ENCODE results near the gene GCC2. TPM values are rescaled to one million over a fixed set of nuclear protein-coding genes. Genes with fewer than 3 reads are reported as not detected.

GCC2 gene
- total and polyA plus RNA-seq, 2 experiments from 2014 or later = 43.4 to 172 TPM

DNA sequence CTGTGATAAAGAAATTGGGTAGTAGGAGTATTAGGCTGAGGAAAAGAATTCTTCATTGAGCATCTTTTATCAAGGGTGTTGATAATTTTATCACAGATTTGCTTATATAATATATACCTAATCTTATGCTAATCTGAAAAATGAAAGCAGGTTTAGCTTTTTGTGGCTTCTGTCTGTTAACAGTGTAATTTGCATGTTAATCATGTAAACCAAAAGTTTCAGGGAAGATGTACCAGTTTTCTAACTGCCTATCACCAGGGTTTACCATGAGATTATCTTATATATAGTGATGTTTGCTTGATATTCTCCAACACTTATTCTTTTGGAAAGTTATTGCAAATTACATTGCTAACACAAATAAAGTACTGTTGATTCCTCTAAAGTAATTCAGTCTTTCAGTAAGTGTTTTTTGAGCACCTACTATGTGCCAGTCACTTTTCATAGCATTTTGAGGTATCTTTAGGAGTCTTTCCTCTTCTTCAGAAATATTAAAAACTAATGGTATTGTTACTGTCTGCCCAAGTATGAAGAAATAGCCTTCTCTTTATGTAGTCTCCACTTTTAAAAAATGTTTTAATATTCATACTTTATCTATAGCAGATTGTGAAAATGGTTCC is 41.6 kb downstream of the GCC2 start:
- no peak overlapping the region for H3K4me3 ChIP-seq
- H3K9me3 Mint-ChIP-seq = no peaks in the 10 kb centered on the region
- no peaks in the 10 kb centered on the region for H3F3A ChIP-seq (replicated peaks; ENCODE audit: low read depth)
- H3K9me2 ChIP-seq (ENCODE audit: insufficient read depth) = no peaks in the 10 kb centered on the region
- no peaks in the 10 kb centered on the region for H3K27me3 Mint-ChIP-seq (ENCODE audit: insufficient read depth, low read depth, poor library complexity)
- TF ChIP-seq, protein P1, sequence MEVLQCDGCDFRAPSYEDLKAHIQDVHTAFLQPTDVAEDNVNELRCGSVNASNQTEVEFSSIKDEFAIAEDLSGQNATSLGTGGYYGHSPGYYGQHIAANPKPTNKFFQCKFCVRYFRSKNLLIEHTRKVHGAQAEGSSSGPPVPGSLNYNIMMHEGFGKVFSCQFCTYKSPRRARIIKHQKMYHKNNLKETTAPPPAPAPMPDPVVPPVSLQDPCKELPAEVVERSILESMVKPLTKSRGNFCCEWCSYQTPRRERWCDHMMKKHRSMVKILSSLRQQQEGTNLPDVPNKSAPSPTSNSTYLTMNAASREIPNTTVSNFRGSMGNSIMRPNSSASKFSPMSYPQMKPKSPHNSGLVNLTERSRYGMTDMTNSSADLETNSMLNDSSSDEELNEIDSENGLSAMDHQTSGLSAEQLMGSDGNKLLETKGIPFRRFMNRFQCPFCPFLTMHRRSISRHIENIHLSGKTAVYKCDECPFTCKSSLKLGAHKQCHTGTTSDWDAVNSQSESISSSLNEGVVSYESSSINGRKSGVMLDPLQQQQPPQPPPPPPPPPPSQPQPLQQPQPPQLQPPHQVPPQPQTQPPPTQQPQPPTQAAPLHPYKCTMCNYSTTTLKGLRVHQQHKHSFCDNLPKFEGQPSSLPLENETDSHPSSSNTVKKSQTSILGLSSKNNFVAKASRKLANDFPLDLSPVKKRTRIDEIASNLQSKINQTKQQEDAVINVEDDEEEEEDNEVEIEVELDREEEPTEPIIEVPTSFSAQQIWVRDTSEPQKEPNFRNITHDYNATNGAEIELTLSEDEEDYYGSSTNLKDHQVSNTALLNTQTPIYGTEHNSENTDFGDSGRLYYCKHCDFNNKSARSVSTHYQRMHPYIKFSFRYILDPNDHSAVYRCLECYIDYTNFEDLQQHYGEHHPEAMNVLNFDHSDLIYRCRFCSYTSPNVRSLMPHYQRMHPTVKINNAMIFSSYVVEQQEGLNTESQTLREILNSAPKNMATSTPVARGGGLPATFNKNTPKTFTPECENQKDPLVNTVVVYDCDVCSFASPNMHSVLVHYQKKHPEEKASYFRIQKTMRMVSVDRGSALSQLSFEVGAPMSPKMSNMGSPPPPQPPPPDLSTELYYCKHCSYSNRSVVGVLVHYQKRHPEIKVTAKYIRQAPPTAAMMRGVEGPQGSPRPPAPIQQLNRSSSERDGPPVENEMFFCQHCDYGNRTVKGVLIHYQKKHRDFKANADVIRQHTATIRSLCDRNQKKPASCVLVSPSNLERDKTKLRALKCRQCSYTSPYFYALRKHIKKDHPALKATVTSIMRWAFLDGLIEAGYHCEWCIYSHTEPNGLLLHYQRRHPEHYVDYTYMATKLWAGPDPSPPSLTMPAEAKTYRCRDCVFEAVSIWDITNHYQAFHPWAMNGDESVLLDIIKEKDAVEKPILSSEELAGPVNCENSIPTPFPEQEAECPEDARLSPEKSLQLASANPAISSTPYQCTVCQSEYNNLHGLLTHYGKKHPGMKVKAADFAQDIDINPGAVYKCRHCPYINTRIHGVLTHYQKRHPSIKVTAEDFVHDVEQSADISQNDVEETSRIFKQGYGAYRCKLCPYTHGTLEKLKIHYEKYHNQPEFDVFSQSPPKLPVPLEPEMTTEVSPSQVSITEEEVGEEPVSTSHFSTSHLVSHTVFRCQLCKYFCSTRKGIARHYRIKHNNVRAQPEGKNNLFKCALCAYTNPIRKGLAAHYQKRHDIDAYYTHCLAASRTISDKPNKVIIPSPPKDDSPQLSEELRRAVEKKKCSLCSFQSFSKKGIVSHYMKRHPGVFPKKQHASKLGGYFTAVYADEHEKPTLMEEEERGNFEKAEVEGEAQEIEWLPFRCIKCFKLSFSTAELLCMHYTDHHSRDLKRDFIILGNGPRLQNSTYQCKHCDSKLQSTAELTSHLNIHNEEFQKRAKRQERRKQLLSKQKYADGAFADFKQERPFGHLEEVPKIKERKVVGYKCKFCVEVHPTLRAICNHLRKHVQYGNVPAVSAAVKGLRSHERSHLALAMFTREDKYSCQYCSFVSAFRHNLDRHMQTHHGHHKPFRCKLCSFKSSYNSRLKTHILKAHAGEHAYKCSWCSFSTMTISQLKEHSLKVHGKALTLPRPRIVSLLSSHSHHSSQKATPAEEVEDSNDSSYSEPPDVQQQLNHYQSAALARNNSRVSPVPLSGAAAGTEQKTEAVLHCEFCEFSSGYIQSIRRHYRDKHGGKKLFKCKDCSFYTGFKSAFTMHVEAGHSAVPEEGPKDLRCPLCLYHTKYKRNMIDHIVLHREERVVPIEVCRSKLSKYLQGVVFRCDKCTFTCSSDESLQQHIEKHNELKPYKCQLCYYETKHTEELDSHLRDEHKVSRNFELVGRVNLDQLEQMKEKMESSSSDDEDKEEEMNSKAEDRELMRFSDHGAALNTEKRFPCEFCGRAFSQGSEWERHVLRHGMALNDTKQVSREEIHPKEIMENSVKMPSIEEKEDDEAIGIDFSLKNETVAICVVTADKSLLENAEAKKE (CRISPR knock-in tag; IDR thresholded peaks at IDR 0.05) = no peak
- no peak for TF ChIP-seq ZNF331 (CRISPR knock-in tag; IDR thresholded peaks at IDR 0.05; ENCODE audit: low read depth)
- no peak for TF ChIP-seq EZH2phosphoT487 (IDR thresholded peaks at IDR 0.05; ENCODE audit: unreplicated experiment)
- TF ChIP-seq, protein P2, sequence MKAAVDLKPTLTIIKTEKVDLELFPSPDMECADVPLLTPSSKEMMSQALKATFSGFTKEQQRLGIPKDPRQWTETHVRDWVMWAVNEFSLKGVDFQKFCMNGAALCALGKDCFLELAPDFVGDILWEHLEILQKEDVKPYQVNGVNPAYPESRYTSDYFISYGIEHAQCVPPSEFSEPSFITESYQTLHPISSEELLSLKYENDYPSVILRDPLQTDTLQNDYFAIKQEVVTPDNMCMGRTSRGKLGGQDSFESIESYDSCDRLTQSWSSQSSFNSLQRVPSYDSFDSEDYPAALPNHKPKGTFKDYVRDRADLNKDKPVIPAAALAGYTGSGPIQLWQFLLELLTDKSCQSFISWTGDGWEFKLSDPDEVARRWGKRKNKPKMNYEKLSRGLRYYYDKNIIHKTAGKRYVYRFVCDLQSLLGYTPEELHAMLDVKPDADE (IDR thresholded peaks at IDR 0.05) = no peak
- TF ChIP-seq STAT1 (IDR thresholded peaks at IDR 0.05; ENCODE audit: unreplicated experiment) = no peak
- no peak for TF ChIP-seq NANOG (IDR thresholded peaks at IDR 0.05; ENCODE audit: borderline replicate concordance)
- no peak for TF ChIP-seq POLR2AphosphoS5 (IDR thresholded peaks at IDR 0.05; ENCODE audit: low read depth)
- TF ChIP-seq CREB1 (CRISPR knock-in tag; IDR thresholded peaks at IDR 0.05; ENCODE audit: low read depth) = no peak
- no peak for TF ChIP-seq ZNF114 (CRISPR knock-in tag; IDR thresholded peaks at IDR 0.05)
- TF ChIP-seq, protein P3, sequence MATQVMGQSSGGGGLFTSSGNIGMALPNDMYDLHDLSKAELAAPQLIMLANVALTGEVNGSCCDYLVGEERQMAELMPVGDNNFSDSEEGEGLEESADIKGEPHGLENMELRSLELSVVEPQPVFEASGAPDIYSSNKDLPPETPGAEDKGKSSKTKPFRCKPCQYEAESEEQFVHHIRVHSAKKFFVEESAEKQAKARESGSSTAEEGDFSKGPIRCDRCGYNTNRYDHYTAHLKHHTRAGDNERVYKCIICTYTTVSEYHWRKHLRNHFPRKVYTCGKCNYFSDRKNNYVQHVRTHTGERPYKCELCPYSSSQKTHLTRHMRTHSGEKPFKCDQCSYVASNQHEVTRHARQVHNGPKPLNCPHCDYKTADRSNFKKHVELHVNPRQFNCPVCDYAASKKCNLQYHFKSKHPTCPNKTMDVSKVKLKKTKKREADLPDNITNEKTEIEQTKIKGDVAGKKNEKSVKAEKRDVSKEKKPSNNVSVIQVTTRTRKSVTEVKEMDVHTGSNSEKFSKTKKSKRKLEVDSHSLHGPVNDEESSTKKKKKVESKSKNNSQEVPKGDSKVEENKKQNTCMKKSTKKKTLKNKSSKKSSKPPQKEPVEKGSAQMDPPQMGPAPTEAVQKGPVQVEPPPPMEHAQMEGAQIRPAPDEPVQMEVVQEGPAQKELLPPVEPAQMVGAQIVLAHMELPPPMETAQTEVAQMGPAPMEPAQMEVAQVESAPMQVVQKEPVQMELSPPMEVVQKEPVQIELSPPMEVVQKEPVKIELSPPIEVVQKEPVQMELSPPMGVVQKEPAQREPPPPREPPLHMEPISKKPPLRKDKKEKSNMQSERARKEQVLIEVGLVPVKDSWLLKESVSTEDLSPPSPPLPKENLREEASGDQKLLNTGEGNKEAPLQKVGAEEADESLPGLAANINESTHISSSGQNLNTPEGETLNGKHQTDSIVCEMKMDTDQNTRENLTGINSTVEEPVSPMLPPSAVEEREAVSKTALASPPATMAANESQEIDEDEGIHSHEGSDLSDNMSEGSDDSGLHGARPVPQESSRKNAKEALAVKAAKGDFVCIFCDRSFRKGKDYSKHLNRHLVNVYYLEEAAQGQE (IDR thresholded peaks at IDR 0.05; ENCODE audit: unreplicated experiment) = no peak
- TF ChIP-seq EZH2 (IDR thresholded peaks at IDR 0.05; ENCODE audit: low read depth, unreplicated experiment) = no peak
- TF ChIP-seq JUNB (IDR thresholded peaks at IDR 0.05; ENCODE audit: unreplicated experiment) = no peak
- TF ChIP-seq, protein P4, sequence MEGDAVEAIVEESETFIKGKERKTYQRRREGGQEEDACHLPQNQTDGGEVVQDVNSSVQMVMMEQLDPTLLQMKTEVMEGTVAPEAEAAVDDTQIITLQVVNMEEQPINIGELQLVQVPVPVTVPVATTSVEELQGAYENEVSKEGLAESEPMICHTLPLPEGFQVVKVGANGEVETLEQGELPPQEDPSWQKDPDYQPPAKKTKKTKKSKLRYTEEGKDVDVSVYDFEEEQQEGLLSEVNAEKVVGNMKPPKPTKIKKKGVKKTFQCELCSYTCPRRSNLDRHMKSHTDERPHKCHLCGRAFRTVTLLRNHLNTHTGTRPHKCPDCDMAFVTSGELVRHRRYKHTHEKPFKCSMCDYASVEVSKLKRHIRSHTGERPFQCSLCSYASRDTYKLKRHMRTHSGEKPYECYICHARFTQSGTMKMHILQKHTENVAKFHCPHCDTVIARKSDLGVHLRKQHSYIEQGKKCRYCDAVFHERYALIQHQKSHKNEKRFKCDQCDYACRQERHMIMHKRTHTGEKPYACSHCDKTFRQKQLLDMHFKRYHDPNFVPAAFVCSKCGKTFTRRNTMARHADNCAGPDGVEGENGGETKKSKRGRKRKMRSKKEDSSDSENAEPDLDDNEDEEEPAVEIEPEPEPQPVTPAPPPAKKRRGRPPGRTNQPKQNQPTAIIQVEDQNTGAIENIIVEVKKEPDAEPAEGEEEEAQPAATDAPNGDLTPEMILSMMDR (conservative IDR thresholded peaks at IDR 0.05; ENCODE audit: low read depth in 2 of 2) = no peak
- no peak overlapping the region for H3K4me2 ChIP-seq
- peaks cover 47% of the 10 kb centered on the region for H3K36me3 Mint-ChIP-seq (ENCODE audit: low read depth)
- no peak overlapping the region for H3K27ac Mint-ChIP-seq
- H3K4me1 Mint-ChIP-seq = no peaks in the 10 kb centered on the region
- H3K79me2 ChIP-seq (replicated peaks; ENCODE audit: insufficient read depth) = no peaks in the 10 kb centered on the region
- H3K27ac ChIP-seq (ENCODE audit: low read depth) = no peak overlapping the region
- DNase-seq (ENCODE audit: low spot score) = no peak
- H3K4me1 ChIP-seq (ENCODE audit: insufficient read depth) = no peaks in the 10 kb centered on the region
- H3K36me3 ChIP-seq (ENCODE audit: insufficient read depth) = peaks cover 18% of the 10 kb centered on the region
- no peak overlapping the region for H3K4me3 Mint-ChIP-seq
- no peaks in the 10 kb centered on the region for H3K27me3 ChIP-seq (ENCODE audit: insufficient read depth)
- ATAC-seq = no peak
- H2AFZ ChIP-seq = no peak overlapping the region
- no peaks in the 10 kb centered on the region; the same call in 1 of the 2 replicates for H4K20me1 ChIP-seq (replicated peaks; ENCODE audit: insufficient read depth)
